Smooth muscle cell (in vitro differentiated cells): ENCODE results near the gene SFPQ. TPM values are rescaled to one million over a fixed set of nuclear protein-coding genes. Genes with fewer than 3 reads are reported as not detected.

ENCODE experiments used
- DNase-seq: peaks from one replicate; lab custom pipeline; 2025; ENCODE audit not compliant: unreplicated experiment; lab: John Stamatoyannopoulos, UW
- H2AFZ ChIP-seq: fragments of 200-600 bp; sonication (generic); 2 replicates; pipeline ENCODE4 v1.6.0; 2016; ENCODE audit warnings: antibody characterized with exemption, low read depth, mild to moderate bottlenecking
- H3F3A ChIP-seq: fragments of 200-600 bp; sonication (generic); 2 replicates; pipeline ENCODE4 v1.6.0; 2017; ENCODE audit warnings: antibody characterized with exemption, low read depth
- H3K27ac ChIP-seq: fragments of 200-600 bp; sonication (generic); 2 replicates; pipeline ENCODE4 v1.5.1; 2016; ENCODE audit warnings: low read depth, mild to moderate bottlenecking
- H3K27me3 ChIP-seq: fragments of 200-600 bp; sonication (generic); 2 replicates; pipeline ENCODE4 v1.6.1; 2016; ENCODE audit warnings: low read depth, mild to moderate bottlenecking
- H3K36me3 ChIP-seq: fragments of 200-600 bp; sonication (generic); 2 replicates; pipeline ENCODE4 v1.5.1; 2016; ENCODE audit warnings: low read depth
- H3K4me1 ChIP-seq: fragments of 200-600 bp; sonication (generic); 2 replicates; pipeline ENCODE4 v1.5.1; 2016; ENCODE audit warnings: low read depth
- H3K4me2 ChIP-seq: fragments of 200-600 bp; sonication (generic); 2 replicates; pipeline ENCODE4 v1.6.0; 2016; ENCODE audit warnings: mild to moderate bottlenecking
- H3K4me3 ChIP-seq: fragments of 200-600 bp; sonication (generic); 2 replicates; pipeline ENCODE4 v1.5.1; 2016; ENCODE audit warnings: mild to moderate bottlenecking
- H3K79me2 ChIP-seq: fragments of 200-600 bp; sonication (generic); 2 replicates; pipeline ENCODE4 v1.6.0; 2016; ENCODE audit warnings: low read depth, mild to moderate bottlenecking
- H3K9ac ChIP-seq: fragments of 200-600 bp; sonication (generic); 2 replicates; pipeline ENCODE4 v1.6.0; 2016; ENCODE audit warnings: low read depth
- H3K9me3 ChIP-seq: fragments of 200-600 bp; sonication (generic); replicated peaks from 2 replicates; pipeline ENCODE4 v1.5.1; 2016; ENCODE audit warnings: low read depth
- H4K20me1 ChIP-seq: fragments of 200-600 bp; sonication (generic); 2 replicates; pipeline ENCODE4 v1.6.0; 2016; ENCODE audit warnings: low read depth
- WGBS: methylation state at CpG from one replicate; pipeline ENCODE4 v1.1.7; 2016; ENCODE audit warnings: low lambda C conversion rate; 5-methylcytosine and 5-hydroxymethylcytosine counted together
- polyA plus RNA-seq: library from polyadenylated mRNA; unstranded; fragments of >200 nt; fragmentation: Nextera tagmentation; extraction: Ambion mirVana; gene quantifications from 2 replicates; pipeline ENCODE4 v1.2.1, GENCODE V29; 2016
- total RNA-seq: library from RNA; depleted of rRNA; stranded (reverse); fragments of >200 nt; gene quantifications from 2 replicates; pipeline ENCODE4 v1.2.3, GENCODE V29; 2014
- TF ChIP-seq, protein P1 (sequence below): fragments of 200-600 bp; sonication (generic); IDR thresholded peaks from 2 replicates; pipeline ENCODE4 v1.5.1; 2017; ENCODE audit warnings: borderline replicate concordance, mild to moderate bottlenecking, antibody characterized with exemption; ENCODE audit not compliant: insufficient read depth, poor library complexity, severe bottlenecking

The SFPQ gene
- total and polyA plus RNA-seq, 2 experiments from 2014 or later = 73.0 to 119 TPM

GRCh38 chr1:35226546-35226945, 33.6 kb upstream of the SFPQ start:
- no peak for DNase-seq
- Histone ChIP-seq H3K4me3 (no peak overlapping the region), H3K27ac (no peak overlapping the region), H3K4me1 (peaks cover 4% of the 10 kb centered on the region), H3K4me2 (no peak overlapping the region), H3K36me3 (no peaks in the 10 kb centered on the region), H3K27me3 (no peaks in the 10 kb centered on the region), H4K20me1 (no peaks in the 10 kb centered on the region), H3F3A (no peaks in the 10 kb centered on the region), H3K9ac (no peak overlapping the region), H2AFZ (no peak overlapping the region), H3K9me3 (no peaks in the 10 kb centered on the region), H3K79me2 (no peaks in the 10 kb centered on the region)
- TF ChIP-seq, protein P1, sequence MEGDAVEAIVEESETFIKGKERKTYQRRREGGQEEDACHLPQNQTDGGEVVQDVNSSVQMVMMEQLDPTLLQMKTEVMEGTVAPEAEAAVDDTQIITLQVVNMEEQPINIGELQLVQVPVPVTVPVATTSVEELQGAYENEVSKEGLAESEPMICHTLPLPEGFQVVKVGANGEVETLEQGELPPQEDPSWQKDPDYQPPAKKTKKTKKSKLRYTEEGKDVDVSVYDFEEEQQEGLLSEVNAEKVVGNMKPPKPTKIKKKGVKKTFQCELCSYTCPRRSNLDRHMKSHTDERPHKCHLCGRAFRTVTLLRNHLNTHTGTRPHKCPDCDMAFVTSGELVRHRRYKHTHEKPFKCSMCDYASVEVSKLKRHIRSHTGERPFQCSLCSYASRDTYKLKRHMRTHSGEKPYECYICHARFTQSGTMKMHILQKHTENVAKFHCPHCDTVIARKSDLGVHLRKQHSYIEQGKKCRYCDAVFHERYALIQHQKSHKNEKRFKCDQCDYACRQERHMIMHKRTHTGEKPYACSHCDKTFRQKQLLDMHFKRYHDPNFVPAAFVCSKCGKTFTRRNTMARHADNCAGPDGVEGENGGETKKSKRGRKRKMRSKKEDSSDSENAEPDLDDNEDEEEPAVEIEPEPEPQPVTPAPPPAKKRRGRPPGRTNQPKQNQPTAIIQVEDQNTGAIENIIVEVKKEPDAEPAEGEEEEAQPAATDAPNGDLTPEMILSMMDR = no peak
- 89% methylated on average over 2 of the region's 2 CpGs for WGBS

DNA sequence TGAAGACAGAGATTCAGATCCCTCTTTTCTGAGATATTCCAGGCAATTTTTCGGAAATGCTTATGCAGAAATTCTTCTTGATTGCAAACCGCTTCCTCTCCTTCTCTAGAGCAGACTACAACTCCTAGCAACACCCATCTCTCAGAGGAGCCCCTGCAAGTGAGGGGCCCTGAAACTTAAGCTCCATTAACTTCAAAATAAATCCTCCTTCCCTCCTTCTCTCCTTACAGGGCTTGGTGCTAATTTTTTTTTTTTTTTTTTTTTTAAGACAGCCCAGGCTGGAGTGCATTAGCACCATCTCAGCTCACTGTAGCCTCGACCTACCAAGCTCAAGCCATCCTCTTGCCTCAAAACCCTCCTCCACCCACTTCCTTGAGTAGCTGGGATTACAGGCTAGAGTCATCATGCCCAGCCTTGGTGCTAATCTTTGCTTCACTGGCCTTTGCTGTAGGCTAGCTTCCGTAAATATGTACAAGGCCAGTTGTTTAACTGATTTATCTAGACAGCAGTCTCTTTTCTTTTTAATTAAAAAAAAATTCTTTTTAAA, 30.2 kb upstream of the SFPQ start:
- no peaks in the 10 kb centered on the region for H3K79me2 ChIP-seq
- no peaks in the 10 kb centered on the region for H3K27me3 ChIP-seq
- 47% methylated on average over 4 of the region's 4 CpGs for WGBS
- no peak overlapping the region for H3K9ac ChIP-seq
- H3K36me3 ChIP-seq = no peaks in the 10 kb centered on the region
- TF ChIP-seq, protein P1 = no peak
- H3K27ac ChIP-seq = peak overlapping the region; percentile 45
- H3K4me1 ChIP-seq = peaks cover 4% of the 10 kb centered on the region
- H4K20me1 ChIP-seq = no peaks in the 10 kb centered on the region
- no peak overlapping the region for H3K4me3 ChIP-seq
- peak overlapping the region; percentile 48 for H2AFZ ChIP-seq
- no peak for DNase-seq
- no peaks in the 10 kb centered on the region for H3K9me3 ChIP-seq
- peak overlapping the region; percentile 13 for H3K4me2 ChIP-seq
- H3F3A ChIP-seq = no peaks in the 10 kb centered on the region

- peak overlapping the region; percentile 48 for H2AFZ ChIP-seq
- no peaks in the 10 kb centered on the region for H3K36me3 ChIP-seq
- H3K27ac ChIP-seq = peak overlapping the region; percentile 45
- no peaks in the 10 kb centered on the region for H4K20me1 ChIP-seq
- H3K9ac ChIP-seq = no peak overlapping the region
- peak overlapping the region; percentile 13 for H3K4me2 ChIP-seq
- TF ChIP-seq, protein P1 = no peak
- no peaks in the 10 kb centered on the region for H3K9me3 ChIP-seq
- H3K4me3 ChIP-seq = no peak overlapping the region
- WGBS = 55% methylated on average over 6 of the region's 6 CpGs
- no peaks in the 10 kb centered on the region for H3K79me2 ChIP-seq
- H3K27me3 ChIP-seq = no peaks in the 10 kb centered on the region
- no peaks in the 10 kb centered on the region for H3F3A ChIP-seq
- DNase-seq = no peak
- peaks cover 4% of the 10 kb centered on the region for H3K4me1 ChIP-seq
Measured at GRCh38 chr1:35222322-35223083, 29.6 kb upstream of the SFPQ start.
